HCT116 (cell line): Measurements from ENCODE around the gene RNF125. TPM values are rescaled to one million over a fixed set of nuclear protein-coding genes. Genes with fewer than 3 reads are reported as not detected.
A peak's percentile ranks its signal among the peaks of the same experiment; 100 is the strongest.

Experiments used
- ATAC-seq: fragments of 200-7000 bp; cut with Tn5 transposase; 2 replicates; pipeline ENCODE4 v1.9.1; 2020; ENCODE audit warnings: mild to moderate bottlenecking, moderate library complexity
- BruUV-seq: library from RNA; stranded (reverse); fragments of 400-500 nt; replicated peaks from 2 replicates; lab custom pipeline; 2021; lab: Mats Ljungman, UMichigan
- CTCF ChIA-PET: fragments of 300-600 bp; sonication (Branson Sonifier 250); formaldehyde crosslinking; loops from one replicate; lab custom pipeline; 2021; ENCODE audit warnings: antibody characterized with exemption; lab: Charles Lee
- POLR2A ChIA-PET: fragments of 300-600, 350-600 bp; sonication (Branson Sonifier 250); formaldehyde crosslinking; loops from one replicate; lab custom pipeline; 2021; ENCODE audit warnings: antibody characterized with exemption; lab: Charles Lee
- RAD21 ChIA-PET, 2 experiments: fragments of 300-600 bp; sonication (Branson Sonifier 250); formaldehyde crosslinking; loops; one replicate each; lab custom pipeline; 2023; ENCODE audit warnings: low total read pairs in 2 of 2; ENCODE audit not compliant: uncharacterized antibody in 2 of 2, unreplicated experiment in 2 of 2, low non-redundant PET in 1 of 2; lab: Charles Lee
- DNase-seq: peaks from one replicate; pipeline ENCODE4 v3.0.0-alpha.2; 2010; ENCODE audit warnings: low read depth, low spot score
- H2AFZ ChIP-seq: fragments of 200-600 bp; shearing (Covaris generic), sonication (generic); 2 replicates; pipeline ENCODE4 v1.6.1; 2017; ENCODE audit warnings: low read depth, mixed run types, mixed read lengths, antibody characterized with exemption, low read length; ENCODE audit not compliant: poor library complexity, severe bottlenecking
- H3K27ac ChIP-seq: 2 replicates; pipeline ENCODE4 v1.5.1; 2012; ENCODE audit warnings: low read depth, low read length
- H3K27me3 ChIP-seq: fragments of 200-600 bp; sonication (generic); 2 replicates; pipeline ENCODE4 v1.6.1; 2016; ENCODE audit warnings: mixed run types, low read length, mixed read lengths; ENCODE audit not compliant: insufficient read depth
- H3K36me3 ChIP-seq, 2 experiments: fragments of 200-500 bp in 1 of 2; fragments of 200-600 bp in 1 of 2; sonication (Bioruptor generic) in 1 of 2; sonication (generic) in 1 of 2; 2 replicates each; pipeline versions ENCODE4 v1.5.1 to v1.6.1; 2014 to 2016; ENCODE audit warnings: low read length in 2 of 2, inconsistent platforms in 1 of 2, mixed read lengths in 1 of 2, mixed run types in 1 of 2; ENCODE audit not compliant: insufficient read depth in 2 of 2, control insufficient read depth in 1 of 2
- H3K4me1 ChIP-seq, 2 experiments: fragments of 200-600 bp in 1 of 2; sonication (generic) in 1 of 2; 2 replicates each; pipeline versions ENCODE4 v1.5.1 to v1.6.1; 2012 to 2017; ENCODE audit warnings: low read length in 2 of 2, inconsistent platforms in 1 of 2, mild to moderate bottlenecking in 1 of 2, mixed read lengths in 1 of 2, mixed run types in 1 of 2, moderate library complexity in 1 of 2; ENCODE audit not compliant: insufficient read depth in 2 of 2, control insufficient read depth in 1 of 2
- H3K4me2 ChIP-seq: fragments of 200-600 bp; sonication (generic); 2 replicates; pipeline ENCODE4 v1.6.1; 2017; ENCODE audit warnings: mixed run types, low read length, mixed read lengths
- H3K4me3 ChIP-seq, 2 experiments: fragments of 200-600 bp in 1 of 2; sonication (generic) in 1 of 2; replicated peaks in 1 of 2; 2 replicates each; pipeline ENCODE4 v1.5.1; 2011 to 2016; ENCODE audit warnings: low read length in 2 of 2, control low read depth in 1 of 2, low read depth in 1 of 2, mild to moderate bottlenecking in 1 of 2, mixed read lengths in 1 of 2, mixed run types in 1 of 2
- H3K79me2 ChIP-seq: fragments of 200-600 bp; sonication (generic); 2 replicates; pipeline ENCODE4 v1.6.1; 2017; ENCODE audit warnings: mild to moderate bottlenecking, mixed run types, low read length, moderate library complexity, mixed read lengths; ENCODE audit not compliant: insufficient read depth
- H3K9ac ChIP-seq: fragments of 200-600 bp; sonication (generic); 2 replicates; pipeline ENCODE4 v1.6.1; 2016; ENCODE audit warnings: low read length, mixed read lengths
- H3K9me2 ChIP-seq: fragments of 200-600 bp; sonication (generic), shearing (Covaris generic); 2 replicates; pipeline ENCODE4 v1.6.1; 2017; ENCODE audit warnings: mixed run types, mild to moderate bottlenecking, moderate library complexity; ENCODE audit not compliant: insufficient read depth
- H3K9me3 ChIP-seq, 2 experiments: fragments of 200-500 bp in 1 of 2; fragments of 200-600 bp in 1 of 2; sonication (Bioruptor generic) in 1 of 2; sonication (generic) in 1 of 2; 2 replicates each; pipeline ENCODE4 v1.6.1; 2014 to 2017; ENCODE audit warnings: low read length in 2 of 2, mixed read lengths in 2 of 2, inconsistent platforms in 1 of 2, low read depth in 1 of 2, mild to moderate bottlenecking in 1 of 2, mixed run types in 1 of 2, moderate library complexity in 1 of 2; ENCODE audit not compliant: control insufficient read depth in 1 of 2, insufficient read depth in 1 of 2
- H4K20me1 ChIP-seq: fragments of 200-600 bp; sonication (generic), shearing (Covaris generic); 2 replicates; pipeline ENCODE4 v1.6.1; 2017; ENCODE audit warnings: mixed run types, mild to moderate bottlenecking, moderate library complexity; ENCODE audit not compliant: insufficient read depth
- CBX3 ChIP-seq: IDR thresholded peaks from 2 replicates; pipeline ENCODE4 v1.6.1; 2012; ENCODE audit warnings: low read depth
- POLR2A ChIP-seq: IDR thresholded peaks from 2 replicates; pipeline ENCODE4 v1.7.0; 2011; ENCODE audit warnings: borderline replicate concordance; ENCODE audit not compliant: insufficient read depth, insufficient read length; ENCODE audit errors: extremely low read depth
- POLR2AphosphoS5 ChIP-seq: IDR thresholded peaks from 2 replicates; pipeline ENCODE4 v1.6.1; 2011; ENCODE audit warnings: mild to moderate bottlenecking, low read depth, low read length, moderate library complexity
- TCF7L2 ChIP-seq: IDR thresholded peaks from 2 replicates; pipeline ENCODE4 v1.7.0; 2011; ENCODE audit warnings: borderline replicate concordance, inconsistent platforms; ENCODE audit not compliant: insufficient read depth, insufficient read length; ENCODE audit errors: extremely low read depth
- YY1 ChIP-seq: IDR thresholded peaks from 2 replicates; pipeline ENCODE4 v1.6.1; 2011; ENCODE audit warnings: low read length, low read depth, moderate library complexity, mild to moderate bottlenecking; ENCODE audit not compliant: insufficient replicate concordance; ENCODE audit errors: extremely low read depth
- ZFX ChIP-seq: fragments of 450-650 bp; IDR thresholded peaks from 2 replicates; pipeline ENCODE4 v1.6.1; 2017
- intact Hi-C: fragments of 100-400 bp; cut with micrococcal nuclease; formaldehyde crosslinking; loops from 2 replicates; pipeline ENCODE4 v1.10.0; 2022
- total RNA-seq: library from RNA; stranded (reverse); gene quantifications from one replicate; pipeline ENCODE4 v1.2.1, GENCODE V29; 2021; ENCODE audit not compliant: unreplicated experiment
- TF ChIP-seq, protein P1 (sequence below), 3 experiments: fragments of 200-600 bp in 1 of 3; sonication (generic) in 1 of 3; IDR thresholded peaks in 2 of 3; conservative IDR thresholded peaks in 1 of 3; 2 replicates each; pipeline ENCODE4 v1.5.1; 2012 to 2017; ENCODE audit warnings: low read depth in 2 of 3, low read length in 2 of 3, antibody characterized with exemption in 1 of 3, borderline replicate concordance in 1 of 3, control low read depth in 1 of 3, mild to moderate bottlenecking in 1 of 3, mixed read lengths in 1 of 3, mixed run types in 1 of 3, moderate library complexity in 1 of 3; ENCODE audit not compliant: insufficient read depth in 1 of 3

Gene RNF125
- total RNA-seq, 1 experiment from 2014 or later = 7.4 TPM

DNA sequence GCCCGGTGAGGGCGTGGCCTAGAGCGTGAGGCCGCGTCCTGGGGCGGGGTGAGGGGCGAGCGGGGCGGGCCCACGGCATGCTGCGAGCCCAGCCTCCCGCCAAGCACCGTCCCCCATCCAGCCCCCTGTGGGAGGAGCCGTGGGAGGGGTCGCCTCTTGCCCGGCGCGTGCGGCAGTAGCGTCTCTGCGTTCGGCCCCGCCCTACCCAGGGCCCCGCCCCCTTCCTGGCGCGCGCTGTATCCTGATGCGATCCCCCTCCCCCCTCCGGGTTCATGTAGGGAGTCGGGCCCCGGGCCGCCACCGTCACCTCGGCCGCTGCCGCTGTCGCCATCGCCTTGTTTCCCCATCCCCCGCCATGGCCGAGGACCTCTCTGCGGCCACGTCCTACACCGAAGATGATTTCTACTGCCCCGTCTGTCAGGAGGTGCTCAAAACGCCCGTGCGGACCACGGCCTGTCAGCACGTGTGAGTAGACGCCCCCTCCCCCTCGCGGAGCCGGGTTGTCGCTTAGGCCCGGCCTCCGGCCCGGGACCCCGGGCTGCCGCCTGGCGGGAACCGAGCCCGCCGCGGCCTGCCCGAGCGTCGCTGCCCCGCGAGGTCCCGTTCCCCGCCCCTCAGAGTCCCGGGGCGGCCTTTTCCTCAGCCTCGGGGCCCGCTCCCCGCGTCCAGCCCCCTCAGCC lies 73.9 kb downstream of the RNF125 start:
- Histone ChIP-seq H3K4me2 (peak overlapping the region; percentile 89), H3K36me3 (peaks cover 4 to 21% of the 10 kb centered on the region in 2 experiments; a peak in 3 of 4 replicates), H3K9me3 (no peaks in the 10 kb centered on the region), H3K4me1 (peaks cover 19 to 38% of the 10 kb centered on the region in 2 experiments), H4K20me1 (peaks cover 13% of the 10 kb centered on the region; the same call in 1 of the 2 replicates), H3K4me3 (peak overlapping the region; percentile 70 to 81), H2AFZ (no peak overlapping the region), H3K27me3 (no peaks in the 10 kb centered on the region), H3K79me2 (peaks cover 51% of the 10 kb centered on the region), H3K27ac (peak overlapping the region; percentile 100), H3K9ac (peak overlapping the region; percentile 93), H3K9me2 (no peaks in the 10 kb centered on the region)
- ATAC-seq (peak; percentile 93), DNase-seq (peak; percentile 88)
- CTCF ChIA-PET = interaction anchor here (0.9 kb wide), 1 partner anchor 20 kb away, joined by 5 read pairs; no protein-coding TSS in a partner anchor
- intact Hi-C loops = loop anchor here (2.0 kb wide), 2 partner anchors 74 to 150 kb away; partner anchors contain the start of genes RNF125 and TRAPPC8
- TF ChIP-seq, protein P1, sequence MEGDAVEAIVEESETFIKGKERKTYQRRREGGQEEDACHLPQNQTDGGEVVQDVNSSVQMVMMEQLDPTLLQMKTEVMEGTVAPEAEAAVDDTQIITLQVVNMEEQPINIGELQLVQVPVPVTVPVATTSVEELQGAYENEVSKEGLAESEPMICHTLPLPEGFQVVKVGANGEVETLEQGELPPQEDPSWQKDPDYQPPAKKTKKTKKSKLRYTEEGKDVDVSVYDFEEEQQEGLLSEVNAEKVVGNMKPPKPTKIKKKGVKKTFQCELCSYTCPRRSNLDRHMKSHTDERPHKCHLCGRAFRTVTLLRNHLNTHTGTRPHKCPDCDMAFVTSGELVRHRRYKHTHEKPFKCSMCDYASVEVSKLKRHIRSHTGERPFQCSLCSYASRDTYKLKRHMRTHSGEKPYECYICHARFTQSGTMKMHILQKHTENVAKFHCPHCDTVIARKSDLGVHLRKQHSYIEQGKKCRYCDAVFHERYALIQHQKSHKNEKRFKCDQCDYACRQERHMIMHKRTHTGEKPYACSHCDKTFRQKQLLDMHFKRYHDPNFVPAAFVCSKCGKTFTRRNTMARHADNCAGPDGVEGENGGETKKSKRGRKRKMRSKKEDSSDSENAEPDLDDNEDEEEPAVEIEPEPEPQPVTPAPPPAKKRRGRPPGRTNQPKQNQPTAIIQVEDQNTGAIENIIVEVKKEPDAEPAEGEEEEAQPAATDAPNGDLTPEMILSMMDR (IDR thresholded peaks at IDR 0.05 in 2 of 3, conservative IDR thresholded peaks at IDR 0.05 in 1 of 3; ENCODE audit: borderline replicate concordance in 1 of 3, insufficient read depth in 1 of 3, low read depth in 2 of 3, low read length in 2 of 3) = no peak
- TF ChIP-seq CBX3 (no peak), TCF7L2 (peak; percentile 4), YY1 (peak; percentile 52), POLR2AphosphoS5 (peak; percentile 81), ZFX (peak; percentile 96), POLR2A (peak; percentile 33)
- POLR2A ChIA-PET = interaction anchor here (1.1 to 1.6 kb wide), 3 partner anchors 20 to 149 kb away, joined by 3 read pairs; partner anchors contain the start of gene TRAPPC8
- BruUV-seq = no TSS peak
- RAD21 ChIA-PET = interaction anchor here (0.7 kb wide), 2 partner anchors 10 to 126 kb away, joined by 3 to 5 read pairs; no protein-coding TSS in a partner anchor
